IPS DF 6.9 (cell line): Measurements from ENCODE around the gene CIAO2B.

ENCODE experiments used
- DNase-seq: peaks from one replicate; pipeline ENCODE4 v3.0.0-alpha.2; 2013; ENCODE audit warnings: low read depth, low spot score
- H3K27ac ChIP-seq: one replicate; pipeline ENCODE4 v1.5.1; 2013; ENCODE audit warnings: low read length, control low read depth
- H3K27me3 ChIP-seq: 2 replicates; pipeline ENCODE4 v1.6.1; 2013; ENCODE audit warnings: mild to moderate bottlenecking, low read length; ENCODE audit not compliant: control insufficient read depth, insufficient read depth
- H3K36me3 ChIP-seq: 2 replicates; pipeline ENCODE4 v1.6.1; 2013; ENCODE audit warnings: low read length; ENCODE audit not compliant: control insufficient read depth, insufficient read depth
- H3K4me1 ChIP-seq: 2 replicates; pipeline ENCODE4 v1.6.1; 2013; ENCODE audit warnings: low read length; ENCODE audit not compliant: control insufficient read depth, insufficient read depth
- H3K4me3 ChIP-seq: 2 replicates; pipeline ENCODE4 v1.5.1; 2013; ENCODE audit warnings: mild to moderate bottlenecking, low read length
- H3K9me3 ChIP-seq: 2 replicates; pipeline ENCODE4 v1.6.1; 2013; ENCODE audit warnings: low read length, inconsistent platforms; ENCODE audit not compliant: control insufficient read depth, insufficient read depth
- WGBS: extraction: QIAGEN DNeasy Blood & Tissue Kit; methylation state at CpG from one replicate; pipeline ENCODE4 v1.1.7; 2013; ENCODE audit warnings: mixed read lengths, missing lambda C conversion rate; ENCODE audit not compliant: insufficient read length, insufficient coverage; 5-methylcytosine and 5-hydroxymethylcytosine counted together

The CIAO2B gene

DNA sequence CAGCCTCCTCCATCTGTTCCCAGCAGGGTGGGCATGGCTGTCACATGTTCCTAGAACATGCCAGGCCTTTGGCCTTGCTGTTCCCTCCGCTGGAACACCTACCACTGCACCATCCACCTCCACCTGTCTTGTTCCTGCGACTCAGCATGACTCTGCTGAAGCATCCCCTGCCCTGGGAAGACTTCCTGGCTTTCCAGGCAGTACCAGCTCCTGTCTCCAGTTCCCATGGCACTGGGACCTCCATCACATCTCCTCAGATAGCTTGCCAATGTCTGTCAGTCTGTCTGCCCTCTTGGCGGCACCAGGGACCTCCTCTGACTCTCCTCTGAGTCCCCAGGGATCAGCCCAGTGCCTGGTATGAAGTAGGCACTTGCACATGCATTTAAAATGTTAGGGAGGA is 38.2 kb downstream of the CIAO2B start:
- Histone ChIP-seq H3K9me3 (no peaks in the 10 kb centered on the region), H3K27me3 (no peaks in the 10 kb centered on the region), H3K27ac (no peak overlapping the region), H3K4me3 (no peak overlapping the region), H3K36me3 (no peaks in the 10 kb centered on the region), H3K4me1 (peaks cover 1% of the 10 kb centered on the region; the same call in 1 of the 2 replicates)
- no CpG with 5 or more reads among the region's 3 CpGs for WGBS
- no peak for DNase-seq

DNA sequence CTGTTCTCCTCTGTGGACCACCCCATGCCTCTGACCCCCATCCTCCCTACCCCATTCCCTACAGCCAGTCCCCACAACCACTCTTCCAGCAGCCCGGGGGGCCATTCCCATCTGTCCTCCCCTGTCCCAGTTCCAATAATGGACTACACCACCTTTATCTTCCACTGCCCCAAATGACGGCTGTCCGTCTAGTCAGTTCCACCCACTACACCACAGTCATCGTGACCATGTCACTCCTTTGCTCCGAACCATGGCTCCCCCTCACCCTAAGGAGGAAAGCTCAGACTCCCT is 38.6 kb downstream of the CIAO2B start:
- Histone ChIP-seq H3K4me1 (peaks cover 1% of the 10 kb centered on the region; the same call in 1 of the 2 replicates), H3K27me3 (no peaks in the 10 kb centered on the region), H3K27ac (no peak overlapping the region), H3K9me3 (no peaks in the 10 kb centered on the region), H3K4me3 (no peak overlapping the region), H3K36me3 (no peaks in the 10 kb centered on the region)
- no peak for DNase-seq
- no CpG with 5 or more reads among the region's 5 CpGs for WGBS

DNA sequence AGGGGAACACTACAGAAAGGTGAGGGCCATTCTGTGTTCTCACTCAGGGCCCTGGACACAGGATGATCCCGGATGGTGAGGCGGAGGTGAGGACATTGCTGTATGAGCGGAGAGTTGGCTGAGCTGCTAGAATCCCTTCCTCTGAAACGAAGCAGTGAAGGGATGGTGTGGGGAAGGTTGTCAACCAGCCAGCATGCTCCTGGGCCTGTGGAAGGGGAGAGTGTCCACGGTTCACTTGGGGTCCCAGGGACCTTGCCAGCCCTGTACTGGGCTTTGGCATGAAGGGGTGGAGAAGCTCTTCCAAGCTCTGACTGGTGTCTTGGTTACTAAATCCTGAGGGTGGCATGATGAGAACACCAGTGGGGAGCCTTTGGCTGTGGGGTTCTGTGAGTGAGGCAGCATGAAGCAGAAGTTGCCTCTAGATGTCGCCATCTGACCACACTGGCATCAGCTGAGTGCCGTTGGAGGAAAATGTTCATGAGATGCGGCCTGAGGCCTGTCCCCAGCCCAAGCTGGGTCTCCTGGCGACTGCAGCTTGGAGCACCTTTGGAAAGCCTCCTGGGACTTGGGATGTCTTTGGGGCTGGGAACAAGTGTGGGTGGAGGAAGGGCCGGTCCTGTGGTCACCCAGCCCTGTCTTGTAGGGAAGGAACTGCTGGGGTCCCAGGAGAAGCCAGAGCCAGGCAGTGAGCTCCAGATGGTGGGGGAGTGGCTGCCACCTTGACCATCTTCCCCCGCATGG is 39.1 kb downstream of the CIAO2B start:
- H3K27ac ChIP-seq: no peak overlapping the region
- H3K36me3 ChIP-seq: no peaks in the 10 kb centered on the region
- H3K9me3 ChIP-seq: no peaks in the 10 kb centered on the region
- no peaks in the 10 kb centered on the region for H3K27me3 ChIP-seq
- DNase-seq: no peak
- H3K4me3 ChIP-seq: no peak overlapping the region
- peaks cover 1% of the 10 kb centered on the region; the same call in 1 of the 2 replicates for H3K4me1 ChIP-seq
- no CpG with 5 or more reads among the region's 11 CpGs for WGBS

DNA sequence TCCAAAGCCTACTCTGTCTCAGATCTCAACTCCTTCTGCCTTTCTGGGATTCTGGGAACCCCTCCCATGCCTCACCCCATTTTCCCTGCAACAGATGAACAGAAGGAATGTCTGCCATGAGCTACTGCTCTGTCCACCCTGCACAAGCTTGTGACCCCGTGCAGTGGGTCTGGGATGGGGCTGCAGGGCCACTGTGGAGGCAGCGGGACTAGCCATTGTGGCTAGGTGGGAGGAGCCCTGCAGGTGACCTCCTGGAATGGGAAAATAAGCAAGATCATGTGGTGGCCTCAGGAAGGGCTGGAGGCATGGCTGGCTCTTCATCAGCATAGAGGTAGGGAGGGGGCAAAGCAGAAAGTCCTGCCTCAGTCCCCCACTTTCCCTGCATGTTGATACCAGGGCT is 40.1 kb downstream of the CIAO2B start:
- no peak overlapping the region for H3K27ac ChIP-seq
- WGBS: no CpG with 5 or more reads among the region's 2 CpGs
- H3K4me1 ChIP-seq: no peaks in the 10 kb centered on the region
- H3K9me3 ChIP-seq: no peaks in the 10 kb centered on the region
- H3K36me3 ChIP-seq: no peaks in the 10 kb centered on the region
- no peak overlapping the region for H3K4me3 ChIP-seq
- DNase-seq: no peak
- no peaks in the 10 kb centered on the region for H3K27me3 ChIP-seq

GRCh38 chr16:66891797-66892196 is 42.4 kb downstream of the CIAO2B start:
- no peak overlapping the region for H3K4me3 ChIP-seq
- WGBS: no CpG with 5 or more reads among the region's 6 CpGs
- no peaks in the 10 kb centered on the region for H3K27me3 ChIP-seq
- H3K4me1 ChIP-seq: no peaks in the 10 kb centered on the region
- no peak for DNase-seq
- H3K36me3 ChIP-seq: peaks cover under 1% of the 10 kb centered on the region; the same call in 1 of the 2 replicates
- no peaks in the 10 kb centered on the region for H3K9me3 ChIP-seq
- H3K27ac ChIP-seq: no peak overlapping the region

GRCh38 chr16:66891360-66891759 is 42.8 kb downstream of the CIAO2B start:
- no peak for DNase-seq
- no peaks in the 10 kb centered on the region for H3K4me1 ChIP-seq
- WGBS: no CpG with 5 or more reads among the region's 4 CpGs
- no peaks in the 10 kb centered on the region for H3K27me3 ChIP-seq
- peaks cover 3% of the 10 kb centered on the region; the same call in 1 of the 2 replicates for H3K36me3 ChIP-seq
- no peak overlapping the region for H3K4me3 ChIP-seq
- no peak overlapping the region for H3K27ac ChIP-seq
- H3K9me3 ChIP-seq: no peaks in the 10 kb centered on the region

GRCh38 chr16:66890799-66891198 is 43.4 kb downstream of the CIAO2B start:
- H3K36me3 ChIP-seq: peaks cover 3% of the 10 kb centered on the region; the same call in 1 of the 2 replicates
- DNase-seq: no peak
- no peaks in the 10 kb centered on the region for H3K27me3 ChIP-seq
- H3K27ac ChIP-seq: no peak overlapping the region
- H3K9me3 ChIP-seq: no peaks in the 10 kb centered on the region
- H3K4me1 ChIP-seq: no peaks in the 10 kb centered on the region
- WGBS: no CpG with 5 or more reads among the region's 2 CpGs
- no peak overlapping the region for H3K4me3 ChIP-seq

GRCh38 chr16:66889622-66890021 is 44.6 kb downstream of the CIAO2B start:
- Histone ChIP-seq H3K36me3 (peaks cover 14% of the 10 kb centered on the region), H3K4me3 (no peak overlapping the region), H3K27ac (no peak overlapping the region), H3K27me3 (no peaks in the 10 kb centered on the region), H3K9me3 (no peaks in the 10 kb centered on the region), H3K4me1 (no peaks in the 10 kb centered on the region)
- WGBS: no CpG with 5 or more reads among the region's 4 CpGs
- no peak for DNase-seq

GRCh38 chr16:66888647-66889615 is 45.3 kb downstream of the CIAO2B start:
- H3K36me3 ChIP-seq: peaks cover 18% of the 10 kb centered on the region
- no CpG with 5 or more reads among the region's 6 CpGs for WGBS
- no peak overlapping the region for H3K4me3 ChIP-seq
- H3K4me1 ChIP-seq: no peaks in the 10 kb centered on the region
- H3K27ac ChIP-seq: no peak overlapping the region
- H3K9me3 ChIP-seq: no peaks in the 10 kb centered on the region
- DNase-seq: no peak
- H3K27me3 ChIP-seq: no peaks in the 10 kb centered on the region

DNA sequence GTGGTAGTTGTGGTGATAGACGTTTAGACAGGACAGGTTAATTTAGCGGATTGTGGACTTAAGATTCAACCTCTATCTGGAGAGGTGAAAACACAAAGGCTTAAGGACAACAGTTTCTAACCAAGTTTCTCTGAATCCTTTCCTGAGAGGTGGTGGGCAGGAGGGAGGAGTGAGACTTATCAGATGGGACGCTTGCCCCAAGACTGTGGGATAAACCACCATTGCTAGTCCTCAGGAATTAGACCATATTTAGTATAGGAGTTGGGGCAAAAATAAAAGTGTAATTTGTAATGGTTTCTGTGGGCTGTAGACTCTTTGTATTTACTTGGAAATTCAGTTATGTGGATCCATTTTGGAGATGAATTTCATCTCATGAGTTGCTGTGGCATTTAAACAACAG is 47.3 kb downstream of the CIAO2B start:
- Histone ChIP-seq H3K27me3 (no peaks in the 10 kb centered on the region), H3K4me1 (no peaks in the 10 kb centered on the region), H3K27ac (no peak overlapping the region), H3K9me3 (no peaks in the 10 kb centered on the region), H3K4me3 (no peak overlapping the region), H3K36me3 (peaks cover 18% of the 10 kb centered on the region)
- no CpG with 5 or more reads among the region's 3 CpGs for WGBS
- DNase-seq: no peak
